Sigmoid colon (tissue), 7 donors: ENCODE data around the gene STX2. TPM values are rescaled to one million over a fixed set of nuclear protein-coding genes. Genes with fewer than 3 reads are reported as not detected.

Experiments used
- DNase-seq: peaks from one replicate; pipeline ENCODE4 v3.0.0-alpha.2; 2019
- H3K27ac ChIP-seq, 4 donors: fragments of 200-600 bp; sonication (generic); one replicate each; pipeline ENCODE4 v1.5.1; 2016 to 2019; ENCODE audit warnings: mild to moderate bottlenecking in 1 of 4
- H3K27me3 ChIP-seq, 3 donors: fragments of 200-600 bp; sonication (generic); one replicate each; pipeline ENCODE4 v1.5.1; 2019; ENCODE audit warnings: mild to moderate bottlenecking in 1 of 3
- H3K36me3 ChIP-seq, 4 donors: fragments of 200-600 bp; sonication (generic); one replicate each; pipeline ENCODE4 v1.5.1; 2016 to 2019
- H3K4me1 ChIP-seq, 4 donors: fragments of 200-600 bp; sonication (generic); one replicate each; pipeline ENCODE4 v1.5.1; 2017 to 2019
- H3K4me3 ChIP-seq, 4 donors: fragments of 200-600 bp; sonication (generic); one replicate each; pipeline ENCODE4 v1.5.1; 2017 to 2019; ENCODE audit warnings: mild to moderate bottlenecking in 2 of 4, moderate library complexity in 1 of 4
- H3K9me3 ChIP-seq, 4 donors: fragments of 200-600 bp in 3 of 4; sonication (generic) in 3 of 4; one replicate each; pipeline versions ENCODE4 v1.5.1 to v1.6.1; 2013 to 2019
- EP300 ChIP-seq, 4 donors: sonication (generic); formaldehyde crosslinking; IDR thresholded peaks; one replicate each; pipeline ENCODE4 v1.6.1; 2017; ENCODE audit warnings: antibody characterized with exemption in 4 of 4
- POLR2A ChIP-seq, 2 donors: fragments of 450-650 bp; IDR thresholded peaks; one replicate each; pipeline ENCODE4 v1.6.1; 2016; ENCODE audit warnings: antibody characterized with exemption in 2 of 2, mild to moderate bottlenecking in 2 of 2, moderate library complexity in 2 of 2
- POLR2AphosphoS5 ChIP-seq, 4 donors: sonication (generic); formaldehyde crosslinking; IDR thresholded peaks; one replicate each; pipeline ENCODE4 v1.6.1; 2017; ENCODE audit warnings: antibody characterized with exemption in 4 of 4
- WGBS, 2 donors: extraction: QIAGEN DNeasy Blood & Tissue Kit; methylation state at CpG; one replicate each; pipeline ENCODE4 v1.1.7; 2013; 5-methylcytosine and 5-hydroxymethylcytosine counted together
- intact Hi-C: fragments of 100-400 bp; cut with DNase I; formaldehyde crosslinking; loops from one replicate; pipeline ENCODE4 v1.15.1; 2023
- polyA plus RNA-seq, 3 donors: library from polyadenylated mRNA; stranded (reverse); fragments of 200-250 nt; gene quantifications; one replicate each; pipeline ENCODE4 v1.2.3, GENCODE V29; 2013
- total RNA-seq, 4 donors: library from RNA; depleted of rRNA; stranded (reverse); fragments of >200 nt; gene quantifications; one replicate each; pipeline ENCODE4 v1.1.0, GENCODE V29; 2016
- TF ChIP-seq, protein P1 (sequence below), 4 experiments: fragments of 450-650 bp in 3 of 4; fragments of 200-600 bp in 1 of 4; IDR thresholded peaks; one replicate each; pipeline ENCODE4 v1.5.1; 2016 to 2019; ENCODE audit warnings: antibody characterized with exemption in 4 of 4, mild to moderate bottlenecking in 3 of 4, moderate library complexity in 2 of 4
- donor health status: healthy with polysubstance abuse.
- donor health status: Bipolar disorder and iron deficiency.
- donor health status: healthy.

The STX2 gene
- total and polyA plus RNA-seq, 7 donors = 2.8 to 61.2 (median 39.2) TPM

DNA sequence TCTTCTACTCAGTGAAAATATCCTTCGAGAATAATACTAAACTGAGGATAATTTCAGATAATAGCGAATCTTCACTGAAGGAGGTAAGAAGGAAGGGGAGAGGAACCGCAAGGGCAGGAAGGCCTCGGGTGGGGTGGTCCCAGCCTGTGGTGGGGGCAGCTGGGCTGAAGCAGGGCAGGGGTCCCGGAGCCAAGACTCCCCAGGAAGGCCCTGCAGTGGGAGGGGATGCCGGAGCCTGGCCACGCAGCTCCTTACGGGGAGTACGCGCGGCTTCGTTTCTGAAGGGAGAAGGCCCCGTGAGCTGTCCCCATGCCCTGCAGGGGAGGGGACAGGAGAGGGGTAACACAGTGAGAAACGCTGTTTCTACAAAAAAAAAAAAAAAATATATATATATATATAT is 21.2 kb downstream of the STX2 start:
- no peak overlapping the region for H3K27ac ChIP-seq
- TF ChIP-seq POLR2AphosphoS5 (IDR thresholded peaks at IDR 0.05) (no peak), POLR2A (IDR thresholded peaks at IDR 0.05) (no peak), EP300 (IDR thresholded peaks at IDR 0.05) (no peak)
- TF ChIP-seq, protein P1, sequence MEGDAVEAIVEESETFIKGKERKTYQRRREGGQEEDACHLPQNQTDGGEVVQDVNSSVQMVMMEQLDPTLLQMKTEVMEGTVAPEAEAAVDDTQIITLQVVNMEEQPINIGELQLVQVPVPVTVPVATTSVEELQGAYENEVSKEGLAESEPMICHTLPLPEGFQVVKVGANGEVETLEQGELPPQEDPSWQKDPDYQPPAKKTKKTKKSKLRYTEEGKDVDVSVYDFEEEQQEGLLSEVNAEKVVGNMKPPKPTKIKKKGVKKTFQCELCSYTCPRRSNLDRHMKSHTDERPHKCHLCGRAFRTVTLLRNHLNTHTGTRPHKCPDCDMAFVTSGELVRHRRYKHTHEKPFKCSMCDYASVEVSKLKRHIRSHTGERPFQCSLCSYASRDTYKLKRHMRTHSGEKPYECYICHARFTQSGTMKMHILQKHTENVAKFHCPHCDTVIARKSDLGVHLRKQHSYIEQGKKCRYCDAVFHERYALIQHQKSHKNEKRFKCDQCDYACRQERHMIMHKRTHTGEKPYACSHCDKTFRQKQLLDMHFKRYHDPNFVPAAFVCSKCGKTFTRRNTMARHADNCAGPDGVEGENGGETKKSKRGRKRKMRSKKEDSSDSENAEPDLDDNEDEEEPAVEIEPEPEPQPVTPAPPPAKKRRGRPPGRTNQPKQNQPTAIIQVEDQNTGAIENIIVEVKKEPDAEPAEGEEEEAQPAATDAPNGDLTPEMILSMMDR (IDR thresholded peaks at IDR 0.05) = no peak
- no peaks in the 10 kb centered on the region for H3K27me3 ChIP-seq
- H3K36me3 ChIP-seq = peaks cover 3 to 27% (median 7%) of the 10 kb centered on the region in 4 donors
- H3K4me3 ChIP-seq = no peak overlapping the region
- no peak for DNase-seq
- no peaks in the 10 kb centered on the region for H3K9me3 ChIP-seq
- intact Hi-C loops = no loop called here
- H3K4me1 ChIP-seq = peaks cover 0 to 13% (median 11%) of the 10 kb centered on the region in 4 donors
- 81 to 94% methylated on average over 14 of the region's 14 CpGs for WGBS, 2 donors

DNA sequence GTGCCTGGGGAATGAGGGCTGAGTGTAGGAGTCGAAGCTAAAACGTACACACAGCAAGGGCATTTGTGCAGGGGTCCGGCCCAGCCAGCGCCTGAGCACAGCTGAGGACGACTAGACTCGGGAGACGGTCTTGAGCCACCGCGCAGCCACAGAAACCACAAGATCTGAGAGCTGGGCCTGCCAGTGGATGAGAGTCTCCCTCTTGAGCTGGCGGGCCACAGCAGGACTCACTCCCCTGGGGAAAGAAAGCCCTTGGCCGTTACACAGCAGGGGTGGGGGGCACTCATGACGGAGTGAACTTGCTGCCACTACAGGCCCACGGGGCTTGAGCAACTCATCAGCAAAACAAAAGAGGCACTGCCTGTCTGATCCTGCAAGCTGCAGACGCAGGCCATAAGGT is 23.0 kb downstream of the STX2 start:
- Histone ChIP-seq H3K36me3 (peaks cover 0 to 27% (median 2%) of the 10 kb centered on the region in 4 donors), H3K27ac (no peak overlapping the region), H3K4me1 (peaks cover 0 to 13% (median 11%) of the 10 kb centered on the region in 4 donors), H3K4me3 (no peak overlapping the region), H3K9me3 (no peaks in the 10 kb centered on the region), H3K27me3 (no peaks in the 10 kb centered on the region)
- DNase-seq = no peak
- TF ChIP-seq EP300 (IDR thresholded peaks at IDR 0.05) (no peak), POLR2AphosphoS5 (IDR thresholded peaks at IDR 0.05) (no peak), POLR2A (IDR thresholded peaks at IDR 0.05) (no peak)
- TF ChIP-seq, protein P1 (IDR thresholded peaks at IDR 0.05) = no peak
- intact Hi-C loops = no loop called here
- 85 to 93% methylated on average over 14 of the region's 14 CpGs for WGBS, 2 donors

DNA sequence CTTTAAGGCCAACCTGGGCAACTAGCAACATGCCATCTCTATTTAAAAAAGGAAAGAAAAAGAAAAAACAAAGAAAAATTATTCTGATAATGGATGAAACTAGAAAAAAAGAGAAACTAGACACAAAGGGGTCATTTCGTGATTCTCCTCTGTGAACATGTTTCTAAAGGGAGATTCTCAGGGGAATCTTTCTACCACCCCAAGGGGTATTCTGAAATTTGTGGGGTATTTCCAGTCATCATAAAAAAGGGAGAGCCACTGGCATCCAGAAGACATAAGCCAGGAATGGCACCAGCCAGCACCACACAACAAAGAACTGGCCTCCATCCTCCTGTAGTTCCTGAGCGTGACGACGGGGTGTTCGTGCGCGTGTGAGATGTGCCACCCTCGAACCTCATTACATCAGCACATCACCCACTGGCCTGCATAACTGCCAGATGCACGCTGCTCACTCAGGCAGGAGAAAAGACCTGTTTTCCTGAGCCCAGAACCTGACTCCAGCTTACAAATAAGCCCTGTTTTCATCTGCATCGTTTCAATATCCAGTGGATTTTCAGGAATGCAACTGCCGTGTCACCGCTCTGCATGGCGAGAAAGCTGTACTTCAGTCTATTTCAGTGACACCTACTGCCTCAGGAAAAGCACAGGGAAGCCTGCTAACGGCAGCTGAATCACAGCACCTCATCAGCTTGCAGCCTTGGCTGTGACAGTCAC is 23.9 kb downstream of the STX2 start:
- DNase-seq = no peak
- H3K4me1 ChIP-seq = peaks cover 0 to 13% (median 11%) of the 10 kb centered on the region in 4 donors
- WGBS, 2 donors = 92 to 94% methylated on average over 14 of the region's 14 CpGs
- H3K4me3 ChIP-seq = no peak overlapping the region
- H3K9me3 ChIP-seq = no peaks in the 10 kb centered on the region
- TF ChIP-seq POLR2A (IDR thresholded peaks at IDR 0.05) (no peak), EP300 (IDR thresholded peaks at IDR 0.05) (no peak), POLR2AphosphoS5 (IDR thresholded peaks at IDR 0.05) (no peak)
- H3K27me3 ChIP-seq = no peaks in the 10 kb centered on the region
- intact Hi-C loops = no loop called here
- H3K36me3 ChIP-seq = peaks cover 0 to 28% (median 5%) of the 10 kb centered on the region in 4 donors
- H3K27ac ChIP-seq = no peak overlapping the region

DNA sequence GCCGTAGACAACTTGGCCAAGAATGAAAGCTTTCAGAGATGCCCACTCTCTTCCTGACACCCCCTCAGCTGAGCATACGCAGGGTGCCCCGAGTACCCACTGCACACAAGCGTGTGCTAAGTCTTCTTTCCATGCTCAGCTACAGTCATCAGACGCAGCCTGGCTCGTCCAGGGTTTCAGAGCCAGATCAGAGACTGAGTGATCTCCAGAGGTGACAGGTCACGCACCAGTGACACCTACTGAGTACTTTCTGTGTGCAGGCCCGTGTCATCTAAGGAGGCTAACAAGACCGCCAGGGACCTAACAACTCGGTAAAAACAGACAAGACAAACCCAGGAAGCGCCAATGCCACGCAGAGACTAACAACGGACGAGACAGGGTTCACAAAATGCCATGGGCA is 25.1 kb downstream of the STX2 start:
- Histone ChIP-seq H3K4me3 (no peak overlapping the region), H3K27ac (no peak overlapping the region), H3K9me3 (no peaks in the 10 kb centered on the region), H3K36me3 (peaks cover 0 to 32% (median 5%) of the 10 kb centered on the region in 4 donors), H3K4me1 (peaks cover 0 to 9% (median 8%) of the 10 kb centered on the region in 4 donors), H3K27me3 (no peaks in the 10 kb centered on the region)
- intact Hi-C loops = no loop called here
- TF ChIP-seq POLR2AphosphoS5 (IDR thresholded peaks at IDR 0.05) = no peak
- TF ChIP-seq, protein P1 (IDR thresholded peaks at IDR 0.05) = no peak
- TF ChIP-seq EP300 (IDR thresholded peaks at IDR 0.05) = no peak
- TF ChIP-seq POLR2A (IDR thresholded peaks at IDR 0.05) = no peak
- DNase-seq = no peak
- WGBS, 2 donors = 91 to 93% methylated on average over 14 of the region's 14 CpGs

DNA sequence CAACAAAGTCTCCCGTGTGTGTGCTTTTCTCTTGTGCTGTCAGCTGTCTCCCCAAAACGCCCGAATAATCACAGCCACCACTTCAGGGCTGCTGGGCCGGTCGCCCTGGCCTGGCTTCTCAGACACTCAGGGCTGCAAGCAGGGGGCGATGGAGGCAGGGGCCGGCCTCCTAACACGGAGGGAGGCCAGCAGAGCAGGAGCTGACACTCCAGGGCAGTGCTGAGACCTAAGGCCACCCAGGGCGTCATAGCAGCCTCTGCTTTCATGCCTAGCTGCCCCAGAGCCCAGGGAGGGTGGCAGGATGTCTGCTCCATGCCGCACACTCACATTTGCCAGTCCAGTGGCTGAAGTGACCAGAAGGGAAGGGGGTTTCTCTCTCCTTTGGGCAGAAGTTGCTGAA is 25.6 kb downstream of the STX2 start:
- no peak for DNase-seq
- no peak overlapping the region for H3K27ac ChIP-seq
- H3K4me1 ChIP-seq = peaks cover 0 to 4% (median 3%) of the 10 kb centered on the region in 4 donors
- peaks cover 0 to 38% (median 5%) of the 10 kb centered on the region in 4 donors for H3K36me3 ChIP-seq
- H3K27me3 ChIP-seq = no peaks in the 10 kb centered on the region
- 89 to 90% methylated on average over 10 of the region's 10 CpGs for WGBS, 2 donors
- intact Hi-C loops = no loop called here
- no peaks in the 10 kb centered on the region for H3K9me3 ChIP-seq
- H3K4me3 ChIP-seq = no peak overlapping the region
- TF ChIP-seq, protein P1 (IDR thresholded peaks at IDR 0.05) = no peak
- TF ChIP-seq EP300 (IDR thresholded peaks at IDR 0.05) (no peak), POLR2A (IDR thresholded peaks at IDR 0.05) (no peak), POLR2AphosphoS5 (IDR thresholded peaks at IDR 0.05) (no peak)
